H1 (cell line): ENCODE data around the gene ZNRF2.

ENCODE experiments used
- CHD1 ChIP-seq: IDR thresholded peaks from 2 replicates; pipeline ENCODE4 v1.6.1; 2012; ENCODE audit warnings: low read depth, low read length, improper control_type of control experiment
- CTCF ChIP-seq, 3 experiments: IDR thresholded peaks; 1 replicate in 2 of 3; 2 replicates in 1 of 3; pipeline versions ENCODE4 v1.5.1 to v1.6.1; 2011; ENCODE audit warnings: low read length in 3 of 3, mild to moderate bottlenecking in 3 of 3, inconsistent platforms in 2 of 3, low read depth in 1 of 3, moderate library complexity in 1 of 3; ENCODE audit not compliant: insufficient read depth in 1 of 3; ENCODE audit errors: control extremely low read depth in 1 of 3
- HDAC6 ChIP-seq: IDR thresholded peaks from one replicate; pipeline ENCODE4 v1.7.1; 2012; ENCODE audit warnings: low read depth, mild to moderate bottlenecking, inconsistent platforms, low read length, moderate library complexity
- POLR2AphosphoS5 ChIP-seq: IDR thresholded peaks from 2 replicates; pipeline ENCODE4 v1.6.1; 2011; ENCODE audit warnings: low read depth, low read length

DNA sequence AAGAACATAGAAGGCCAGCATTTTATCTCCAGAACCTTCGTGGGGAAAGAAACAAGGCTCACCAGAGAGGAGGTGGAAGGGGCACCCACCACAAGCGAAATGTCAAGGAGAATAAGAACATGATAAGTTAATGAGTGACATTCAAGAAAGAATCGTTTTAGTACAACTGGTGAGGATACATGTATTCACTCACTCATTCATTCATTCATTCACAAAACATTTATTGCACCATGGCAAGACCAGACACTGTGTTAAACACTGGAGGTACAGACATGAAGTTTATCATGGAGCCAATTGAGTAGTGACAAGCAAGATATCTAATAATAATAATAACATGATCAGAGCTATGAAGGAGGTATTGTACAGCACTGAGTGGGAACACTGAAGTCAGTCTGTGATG lies 1.7 kb upstream of the ZNRF2 start:
- TF ChIP-seq CHD1 (no peak), HDAC6 (no peak), CTCF (IDR thresholded peaks at IDR 0.05; ENCODE audit: control extremely low read depth in 1 of 3, insufficient read depth in 1 of 3, low read depth in 1 of 3, low read length in 3 of 3) (no peak), POLR2AphosphoS5 (no peak)
